Skeletal muscle cell (primary cell): ENCODE measurements around the gene SMTN.
"Not testable (repeated sequence)": the region's sequence is repeated elsewhere in the genome, so short reads cannot be mapped to it uniquely, and the experiment has no call there.

Experiments used
- DNase-seq: peaks from one replicate; pipeline ENCODE4 v3.0.0-alpha.2; 2010; ENCODE audit warnings: low read depth
- H3K4me3 ChIP-seq: 2 replicates; pipeline ENCODE4 v1.5.1; 2011; ENCODE audit warnings: low read depth, mild to moderate bottlenecking, control low read depth, low read length, moderate library complexity

The SMTN gene

DNA sequence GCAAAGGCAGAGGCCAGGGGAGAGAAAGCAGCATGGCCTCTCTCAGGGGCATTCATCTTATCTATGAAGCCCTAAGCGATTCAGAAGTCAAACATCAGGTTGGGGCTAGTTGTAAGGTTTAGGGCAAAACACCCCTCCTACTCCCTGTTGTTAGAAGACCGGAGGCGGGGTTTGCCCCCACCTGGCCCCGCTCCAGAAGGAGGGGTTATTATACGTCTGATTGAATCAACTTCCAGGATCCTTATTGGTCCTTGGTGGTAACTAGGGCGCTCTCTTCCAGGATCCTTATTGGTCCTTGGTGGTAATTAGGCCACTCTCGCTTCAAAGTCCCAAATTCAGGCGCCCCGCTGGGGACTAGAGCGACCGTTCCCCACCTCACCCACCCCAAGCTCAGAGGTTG lies 12.1 kb upstream of the SMTN start:
- DNase-seq, result no peak
- H3K4me3 ChIP-seq, result no peak overlapping the region

DNA sequence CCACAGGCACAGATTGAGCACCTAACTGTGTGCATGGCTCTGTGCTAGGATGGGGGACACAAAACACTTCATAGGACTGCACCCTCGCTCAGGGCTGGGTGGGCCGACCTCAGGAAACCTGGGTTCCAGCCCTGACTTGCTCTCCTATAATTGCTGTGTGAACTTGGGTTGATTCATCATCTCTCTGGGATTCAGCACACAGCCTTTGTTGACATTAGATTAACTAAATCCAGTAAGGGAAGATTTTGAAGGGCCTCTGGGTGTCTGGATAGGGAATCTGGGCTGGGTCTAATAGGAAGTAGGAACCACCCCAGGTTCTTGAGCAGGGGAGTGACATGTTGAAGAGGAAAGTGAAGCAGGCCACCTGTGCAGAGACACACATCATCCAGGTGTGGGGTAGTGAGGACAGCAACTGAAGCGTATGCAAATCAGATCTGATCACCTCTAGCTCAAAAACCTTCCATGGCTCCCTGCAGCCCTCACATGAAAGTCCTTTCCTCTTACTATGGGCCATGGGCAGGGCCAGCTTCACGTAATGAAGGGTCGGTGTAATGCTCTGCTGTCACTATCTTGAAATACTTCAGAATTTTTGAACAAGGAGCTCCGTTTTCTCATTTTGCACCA lies 11.3 kb upstream of the SMTN start:
- not testable (repeated sequence) for DNase-seq, H3K4me3 ChIP-seq

DNA sequence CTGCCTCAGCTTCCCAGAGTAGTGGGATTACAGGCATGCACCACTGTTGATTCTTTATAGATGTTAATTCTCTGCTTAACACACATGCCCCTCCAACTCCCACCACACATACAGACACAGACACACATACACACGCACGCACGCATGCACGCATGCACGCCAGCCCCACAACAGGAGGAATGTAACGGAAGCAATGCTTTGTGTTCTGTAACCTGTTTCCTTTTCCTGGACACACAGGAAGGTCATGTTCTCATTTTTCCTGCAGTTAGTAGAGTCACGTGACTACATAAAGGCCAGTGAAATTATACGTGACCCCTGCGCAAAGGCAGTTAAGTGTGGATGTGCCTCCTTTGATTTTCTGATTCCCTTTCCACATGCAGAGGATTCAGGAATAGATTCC lies 8.0 kb upstream of the SMTN start:
- H3K4me3 ChIP-seq, DNase-seq: not testable (repeated sequence)

DNA sequence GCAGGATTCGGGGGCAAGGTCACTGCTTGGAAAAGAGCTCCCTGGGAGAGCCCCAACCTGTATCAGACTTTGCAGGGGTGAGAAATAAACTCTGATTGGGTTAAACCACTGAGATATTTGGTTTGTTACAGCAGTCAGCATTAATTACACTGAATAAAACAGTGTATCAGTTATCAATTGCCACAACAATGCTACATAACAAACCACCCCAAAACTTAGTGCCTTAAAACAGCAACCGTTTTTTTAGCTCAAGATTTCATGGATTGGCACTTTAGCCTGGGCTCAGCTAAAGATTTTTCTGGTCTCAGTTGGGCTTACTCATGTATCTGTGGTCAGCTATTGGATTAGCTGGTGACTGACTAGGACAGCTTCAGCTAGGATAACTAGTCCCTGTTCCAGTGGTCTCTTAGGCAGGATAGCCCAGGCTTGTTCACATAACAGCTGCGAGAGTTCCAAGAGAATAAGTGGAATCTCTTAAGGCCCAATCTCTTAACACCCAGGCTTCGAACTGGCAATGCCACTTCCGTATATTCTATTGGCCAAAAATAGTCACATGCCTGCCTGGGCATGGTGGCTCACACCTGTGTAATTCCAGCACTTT lies 7.5 kb upstream of the SMTN start:
- H3K4me3 ChIP-seq, DNase-seq: not testable (repeated sequence)

DNA sequence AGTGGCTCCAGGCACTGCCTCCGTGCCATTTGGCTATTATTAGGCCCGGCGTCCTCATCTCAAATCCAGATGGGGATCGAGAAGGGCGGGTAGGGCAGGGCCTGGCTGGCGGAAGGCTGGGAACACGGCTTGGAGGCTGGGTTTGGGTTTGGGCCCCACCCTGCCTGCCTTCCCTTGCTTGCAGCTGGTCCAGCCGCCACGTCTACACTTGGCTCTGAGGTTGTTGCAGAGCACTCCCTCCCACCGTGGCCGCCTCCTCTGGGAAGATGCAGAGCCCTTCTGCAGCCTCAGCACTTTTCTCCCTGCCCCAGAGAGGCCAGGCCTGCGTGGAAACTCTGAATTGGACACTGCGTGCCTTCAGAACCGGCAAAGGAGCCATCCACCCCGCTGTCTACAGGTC lies 5.2 kb upstream of the SMTN start:
- no peak for DNase-seq

DNA sequence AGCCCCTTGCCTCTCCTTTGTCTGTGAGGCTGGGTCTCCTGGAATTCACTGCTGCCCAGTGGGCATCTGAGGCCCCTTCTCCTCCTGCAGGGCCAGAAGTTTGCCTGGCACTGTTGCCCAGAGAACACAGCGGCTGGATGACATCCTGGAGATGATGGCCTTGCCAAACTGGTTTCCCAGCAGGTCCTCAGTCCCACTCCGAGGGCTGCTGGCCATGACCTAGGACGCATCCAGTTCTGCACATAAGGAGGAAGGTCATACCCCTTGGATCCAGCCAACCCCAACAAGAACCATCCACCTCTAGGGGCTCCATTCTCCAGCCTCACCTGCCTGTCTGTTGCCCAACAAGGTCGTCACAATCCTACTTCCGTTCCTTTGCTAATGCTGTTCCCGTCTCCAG lies 3.4 kb upstream of the SMTN start:
- DNase-seq, result no peak
- H3K4me3 ChIP-seq, result no peak overlapping the region

More for the DNA sequence above, 5.2 kb upstream of the SMTN start:
- no peak overlapping the region for H3K4me3 ChIP-seq

GRCh38 chr22:31078389-31078788 lies 2.7 kb upstream of the SMTN start:
- not testable (repeated sequence) for DNase-seq, H3K4me3 ChIP-seq

GRCh38 chr22:31079095-31079642 lies 1.9 kb upstream of the SMTN start:
- no peak overlapping the region for H3K4me3 ChIP-seq
- DNase-seq, result no peak

DNA sequence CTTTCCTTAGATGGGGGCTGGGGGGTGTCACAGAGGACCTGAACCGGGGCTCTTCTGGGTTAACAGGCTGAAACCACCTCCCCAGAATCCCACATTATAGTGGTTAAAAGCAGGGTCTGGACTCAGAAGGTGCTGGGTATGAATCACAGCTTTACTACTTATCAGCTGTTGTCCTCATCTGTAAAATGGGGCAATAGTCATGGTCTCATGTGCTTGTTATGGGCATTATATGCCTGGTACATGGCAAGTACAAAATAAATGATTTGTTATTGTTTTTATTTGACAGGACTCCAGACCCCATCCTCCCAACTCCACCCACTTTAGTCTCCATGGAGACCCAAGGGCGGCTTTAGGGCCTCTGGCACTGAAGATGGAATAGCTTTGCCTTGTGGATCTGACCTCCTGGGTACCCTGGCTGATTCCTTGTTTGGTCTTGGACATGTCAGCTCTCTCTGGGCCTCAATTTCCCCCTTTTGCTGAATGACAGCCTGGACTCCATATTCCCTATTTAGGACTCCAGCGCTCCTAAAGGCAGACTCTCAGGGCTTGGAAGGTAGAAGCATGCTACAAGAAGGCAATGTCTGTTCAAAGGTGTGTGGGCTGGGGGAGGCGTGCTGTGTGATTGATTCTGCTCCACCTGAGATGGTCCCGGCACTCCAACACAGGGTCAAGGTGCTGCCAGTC lies 812 bp upstream of the SMTN start:
- no peak for DNase-seq

GRCh38 chr22:31081963-31082605 lies 966 bp downstream of the SMTN start:
- H3K4me3 ChIP-seq, result peak overlapping the region; percentile 88
- no peak for DNase-seq

More for the DNA sequence above, 812 bp upstream of the SMTN start:
- peak overlapping the region; percentile 88 for H3K4me3 ChIP-seq

- H3K4me3 ChIP-seq, result peak overlapping the region; percentile 88
- no peak for DNase-seq
Measured at GRCh38 chr22:31082606-31083376, 1.7 kb downstream of the SMTN start.

DNA sequence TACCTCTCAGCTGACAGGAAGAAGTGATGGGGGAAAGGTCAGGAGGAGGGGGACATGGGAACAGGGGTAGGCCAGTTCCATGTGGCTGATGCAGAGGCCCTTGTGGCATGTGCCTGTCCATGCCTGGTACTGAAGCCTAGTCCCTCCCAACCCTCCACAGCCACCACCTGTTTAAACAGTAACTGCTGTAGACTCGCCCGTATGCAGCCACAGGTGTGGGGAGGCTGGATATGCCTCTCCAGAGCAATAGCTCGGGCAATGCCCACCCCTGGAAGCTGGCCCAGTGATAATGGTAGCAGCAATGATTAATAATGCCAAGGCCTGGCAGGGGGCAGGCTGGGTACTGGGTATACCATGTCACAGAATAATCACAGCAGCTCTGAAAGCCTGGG lies 2.3 kb downstream of the SMTN start:
- no peak for DNase-seq
- H3K4me3 ChIP-seq, result peak overlapping the region; percentile 1

DNA sequence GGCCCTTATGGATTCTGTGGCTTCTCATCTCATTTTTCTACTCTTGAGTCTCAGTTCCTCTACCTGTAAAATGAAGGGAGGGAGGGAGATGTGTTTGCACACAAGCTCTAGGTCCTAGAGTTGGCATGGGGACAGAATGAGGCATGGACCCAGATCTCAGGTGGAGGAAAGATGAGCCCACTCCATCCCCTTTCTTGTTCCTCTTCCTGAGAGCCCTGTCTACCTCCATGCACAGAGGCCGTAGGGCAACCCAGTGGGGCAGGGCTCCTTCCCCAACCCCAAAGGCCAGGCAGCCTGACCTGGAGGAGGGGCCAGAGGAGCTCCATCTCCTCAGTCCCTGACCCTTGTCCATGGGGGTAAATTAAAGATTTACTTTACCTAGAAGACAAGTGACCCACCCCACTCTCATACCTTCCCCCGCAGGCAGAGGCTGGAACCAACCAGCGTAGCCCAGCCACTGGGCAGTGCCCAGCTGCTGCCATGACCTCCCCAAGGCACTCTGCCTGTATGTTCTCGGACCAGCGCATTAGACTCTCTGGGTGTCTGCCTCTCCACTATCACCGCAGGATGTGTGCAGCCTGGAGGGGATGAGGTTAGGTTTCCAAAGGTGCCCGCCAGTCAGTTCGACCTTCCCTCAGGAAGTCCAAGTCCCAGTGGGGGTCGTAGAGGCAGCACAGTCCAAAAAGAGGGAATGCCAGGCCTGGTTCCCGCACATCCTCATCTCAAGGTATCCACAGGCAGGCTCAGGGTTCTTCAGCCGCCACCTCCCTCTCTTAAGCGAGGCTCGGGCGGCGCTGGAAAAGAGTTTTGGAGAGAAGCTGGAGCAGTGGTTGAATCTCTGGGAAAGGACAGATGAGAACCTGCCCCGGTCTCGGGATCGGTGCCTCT lies 3.0 kb downstream of the SMTN start:
- peak overlapping the region; percentile 69 for H3K4me3 ChIP-seq
- DNase-seq, result no peak

DNA sequence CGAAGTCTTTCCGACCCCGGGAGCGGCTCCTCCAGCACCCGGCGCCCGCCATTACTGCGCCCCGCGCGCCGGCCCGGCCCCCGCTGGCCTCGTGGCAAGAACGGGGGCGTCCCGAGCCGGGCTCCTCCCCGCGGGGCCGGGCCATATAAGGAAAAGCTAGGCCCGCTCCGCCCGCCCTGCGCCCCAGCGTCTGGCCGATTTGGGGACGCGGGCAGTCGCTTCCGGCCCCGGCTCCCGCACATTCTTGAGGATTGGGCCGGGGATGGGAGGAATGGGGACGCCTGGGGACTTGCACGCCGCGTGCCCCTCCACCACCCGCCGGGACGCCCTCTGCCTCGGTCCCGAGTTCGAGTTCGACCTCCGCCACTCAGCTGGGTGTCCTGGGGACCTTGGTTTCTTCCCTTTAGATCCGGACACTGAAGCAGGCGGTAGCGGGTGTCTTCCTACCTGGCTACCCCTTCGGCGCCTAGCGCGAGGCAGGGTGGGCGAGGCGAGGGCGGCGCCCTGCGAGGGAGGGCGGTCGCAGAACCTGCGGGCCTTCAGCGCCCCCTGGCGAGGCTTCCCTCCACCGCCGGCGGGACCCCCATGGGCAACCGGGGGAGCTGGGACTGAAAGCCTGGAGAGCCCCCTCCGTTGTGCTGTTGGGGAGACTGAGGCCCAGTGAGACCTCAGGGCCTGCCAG lies 3.8 kb downstream of the SMTN start:
- DNase-seq, result no peak

DNA sequence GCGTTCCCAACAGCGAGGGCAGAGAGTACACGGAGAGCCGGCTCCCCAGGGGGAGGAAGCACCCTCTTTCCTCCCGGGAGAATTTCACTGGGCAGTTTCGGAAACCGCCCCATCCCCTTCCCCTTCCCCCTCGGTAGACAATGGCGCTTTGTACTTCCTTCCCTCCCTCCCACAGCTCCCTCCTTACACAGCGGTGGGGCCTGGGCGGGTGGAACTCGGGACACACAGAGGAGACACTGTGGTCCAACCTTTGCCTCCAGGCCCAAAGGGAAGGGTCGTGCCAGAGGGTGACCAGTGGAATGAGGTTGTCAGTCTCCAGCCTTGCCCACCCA lies 4.3 kb downstream of the SMTN start:
- H3K4me3 ChIP-seq, result peak overlapping the region; percentile 69
- DNase-seq, result no peak

More for the DNA sequence above, 3.8 kb downstream of the SMTN start:
- peak overlapping the region; percentile 69 for H3K4me3 ChIP-seq

GRCh38 chr22:31085928-31086327 lies 4.8 kb downstream of the SMTN start:
- H3K4me3 ChIP-seq, result no peak overlapping the region
- DNase-seq, result no peak

- H3K4me3 ChIP-seq, result no peak overlapping the region
- DNase-seq, result no peak
Measured at GRCh38 chr22:31086703-31087330, 5.7 kb downstream of the SMTN start.
